Stimulated activated CD4-positive, alpha-beta T cell treated with anti-CD3 and anti-CD28 coated beads, Interleukin-15, amount 100 ng/mL, for 48 hours (primary cell): ENCODE measurements around the gene TXNRD2.

ENCODE experiments used
- DNase-seq, 2 donors: peaks; one replicate each; pipeline ENCODE4 v3.0.0-alpha.2; 2020; ENCODE audit warnings: low read depth in 2 of 2

The TXNRD2 gene

DNA sequence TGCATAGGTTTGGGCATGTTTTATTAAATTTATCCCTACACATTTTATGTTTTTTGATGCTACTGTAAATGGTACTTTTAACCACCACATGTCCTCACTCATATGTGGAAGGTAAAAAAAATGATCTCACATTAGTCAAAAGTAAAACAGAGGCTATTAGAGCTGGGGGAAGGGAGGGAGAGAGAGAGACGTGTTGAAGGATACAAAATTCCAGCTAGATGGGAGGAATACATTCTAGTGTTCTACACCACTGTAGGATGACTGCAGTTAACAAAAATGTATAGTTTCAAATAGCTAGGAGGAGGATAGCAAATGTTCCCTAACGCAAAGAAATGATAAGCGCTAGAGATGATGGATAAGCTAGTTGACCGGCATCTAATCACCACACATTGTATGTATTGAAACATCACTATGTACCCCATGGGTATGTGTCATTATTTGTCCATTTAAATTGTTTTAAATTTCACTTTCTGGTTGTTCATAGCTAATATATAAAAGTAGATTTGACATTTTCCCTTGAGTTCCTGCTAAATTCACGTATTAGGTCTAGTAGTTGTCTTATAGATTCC, 77.0 kb downstream of the TXNRD2 start:
- DNase-seq, result no peak

DNA sequence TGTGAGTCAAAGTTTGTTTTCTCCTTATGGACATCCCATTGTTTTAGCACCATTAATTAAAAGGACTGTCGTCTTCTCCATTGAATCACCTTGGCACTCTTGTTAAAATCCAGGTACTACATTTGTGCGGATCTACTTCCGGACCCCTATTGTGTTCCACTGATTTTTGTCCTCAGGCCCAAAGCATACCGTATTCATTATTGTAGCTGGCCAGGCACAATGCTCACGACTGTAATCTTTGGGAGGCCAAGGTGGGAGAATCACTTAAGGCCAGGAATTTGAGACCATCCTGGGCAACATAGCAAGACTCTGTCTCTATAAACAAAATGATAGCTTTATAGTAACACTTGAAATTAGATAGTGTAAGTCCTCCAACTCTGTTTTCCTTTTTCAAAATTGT, 78.0 kb downstream of the TXNRD2 start:
- no peak for DNase-seq

DNA sequence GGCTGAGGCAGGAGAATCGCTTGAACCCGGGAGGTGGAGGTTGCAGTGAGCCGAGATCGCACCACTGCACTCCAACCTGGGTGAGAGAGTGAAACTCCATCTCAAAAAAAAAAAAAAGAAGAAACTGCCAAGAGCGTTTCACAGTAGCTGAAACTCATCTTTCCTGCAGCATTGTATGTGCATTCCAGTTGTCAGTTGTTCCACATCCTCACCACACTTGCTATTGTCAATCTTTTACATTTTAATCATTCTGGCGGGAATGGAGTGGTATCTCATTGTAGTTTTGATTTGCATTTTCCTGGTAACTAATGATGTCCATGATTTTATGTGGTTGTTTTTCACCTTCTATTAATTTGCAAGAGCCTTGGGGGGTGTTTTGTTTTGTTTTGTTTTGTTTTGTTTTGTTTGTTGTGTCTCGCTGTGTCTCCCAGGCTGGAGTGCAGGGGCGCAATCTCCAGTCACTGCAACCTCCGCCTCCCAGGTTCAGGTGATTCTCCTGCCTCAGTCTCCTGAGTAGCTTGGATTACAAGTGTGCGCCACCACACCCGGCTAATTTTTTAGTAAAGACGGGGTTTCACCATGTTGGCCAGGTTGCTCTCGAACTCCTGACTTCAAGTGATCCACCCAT, 78.9 kb downstream of the TXNRD2 start:
- no peak for DNase-seq

DNA sequence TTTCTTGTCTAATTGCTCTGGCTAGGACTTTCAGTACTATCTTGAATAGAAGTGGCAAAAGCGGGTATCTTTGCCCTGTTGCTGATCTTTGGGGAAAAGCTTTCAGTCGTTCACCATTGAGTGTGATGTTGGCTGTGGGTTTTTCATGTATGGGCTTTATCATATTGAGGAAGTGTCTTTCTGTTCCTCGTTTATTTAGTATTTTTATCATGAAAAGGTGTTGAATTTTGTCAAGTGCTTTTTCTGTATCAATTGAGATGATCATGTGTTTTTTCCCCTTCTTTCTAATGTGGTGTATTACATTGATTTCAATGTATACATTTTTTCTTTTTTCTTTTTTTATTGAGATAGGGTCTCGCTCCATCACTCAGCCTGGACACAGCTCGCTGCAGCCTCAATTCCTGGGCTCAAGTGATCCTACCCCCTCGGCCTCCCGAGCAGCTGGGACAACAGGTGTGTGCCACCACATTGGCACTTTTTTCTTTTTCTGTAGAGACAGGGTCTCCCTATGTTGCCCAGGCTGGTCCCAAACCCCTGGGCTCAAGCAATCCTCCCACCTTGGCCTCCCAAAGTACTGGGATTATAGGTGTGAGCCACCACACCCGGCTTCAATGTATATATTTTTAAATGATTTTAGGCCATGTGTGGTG, 81.6 kb downstream of the TXNRD2 start:
- no peak for DNase-seq

DNA sequence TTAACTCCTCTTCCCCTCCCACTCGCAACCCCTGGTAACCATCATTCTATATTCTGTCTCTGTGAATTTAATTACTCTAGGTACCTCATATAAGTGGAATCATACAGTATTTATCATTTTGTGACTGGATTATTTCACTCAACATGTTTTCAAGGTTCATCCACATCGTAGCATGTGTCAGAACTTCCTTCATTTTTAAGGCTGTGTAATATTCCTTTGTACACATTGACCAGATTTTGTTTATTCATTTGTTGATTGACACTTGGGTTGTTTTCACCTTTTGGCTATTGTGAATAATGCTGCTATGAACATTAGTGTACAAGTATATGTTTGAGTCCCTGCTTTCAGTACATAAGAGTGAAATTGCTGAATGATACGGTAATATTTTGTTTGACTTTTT, 84.2 kb downstream of the TXNRD2 start:
- no peak for DNase-seq

DNA sequence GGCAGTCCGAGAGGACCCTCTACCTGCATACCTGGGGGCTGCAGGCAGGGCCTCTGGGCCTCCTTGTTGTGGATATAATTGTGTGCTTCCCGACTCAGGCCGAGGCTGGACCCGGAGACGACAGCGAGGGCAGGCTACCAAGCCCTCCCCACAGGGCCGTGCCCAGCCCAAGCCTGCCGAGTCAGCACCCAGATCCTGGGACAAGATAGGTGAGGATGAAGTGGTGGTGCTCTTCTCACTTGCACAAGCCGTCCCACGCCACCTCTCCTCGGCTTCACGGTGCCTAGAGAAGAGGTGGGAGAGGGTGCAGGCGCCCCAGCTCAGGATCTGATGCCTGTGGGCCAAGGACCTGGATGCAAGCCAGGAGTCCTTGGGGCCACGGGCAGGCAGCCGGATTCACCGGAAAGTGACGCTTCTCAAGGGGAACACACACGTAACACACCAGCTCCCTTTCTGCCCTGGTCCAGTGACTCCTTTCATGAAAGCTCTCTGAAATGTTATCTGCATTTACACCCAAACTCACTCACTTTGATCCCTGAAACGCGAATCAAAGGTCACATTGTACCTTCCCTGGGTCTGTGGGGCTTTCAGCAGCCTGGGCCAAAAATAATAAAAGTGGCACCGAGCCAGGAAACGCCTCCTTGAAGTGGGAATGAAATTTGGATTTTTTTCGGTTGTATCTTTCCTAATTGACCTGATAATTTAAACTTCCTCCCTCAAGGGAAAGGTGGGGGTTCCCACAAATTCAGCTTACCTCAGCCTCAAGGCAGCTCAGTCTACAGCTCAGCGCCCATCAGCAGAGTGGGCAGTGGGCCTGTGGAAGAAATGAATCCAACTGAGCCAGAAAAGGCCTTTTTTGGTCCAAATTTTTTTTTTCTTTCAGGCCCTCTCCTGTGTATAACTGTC, 85.9 kb downstream of the TXNRD2 start:
- DNase-seq, result peak; percentile 66 to 74

DNA sequence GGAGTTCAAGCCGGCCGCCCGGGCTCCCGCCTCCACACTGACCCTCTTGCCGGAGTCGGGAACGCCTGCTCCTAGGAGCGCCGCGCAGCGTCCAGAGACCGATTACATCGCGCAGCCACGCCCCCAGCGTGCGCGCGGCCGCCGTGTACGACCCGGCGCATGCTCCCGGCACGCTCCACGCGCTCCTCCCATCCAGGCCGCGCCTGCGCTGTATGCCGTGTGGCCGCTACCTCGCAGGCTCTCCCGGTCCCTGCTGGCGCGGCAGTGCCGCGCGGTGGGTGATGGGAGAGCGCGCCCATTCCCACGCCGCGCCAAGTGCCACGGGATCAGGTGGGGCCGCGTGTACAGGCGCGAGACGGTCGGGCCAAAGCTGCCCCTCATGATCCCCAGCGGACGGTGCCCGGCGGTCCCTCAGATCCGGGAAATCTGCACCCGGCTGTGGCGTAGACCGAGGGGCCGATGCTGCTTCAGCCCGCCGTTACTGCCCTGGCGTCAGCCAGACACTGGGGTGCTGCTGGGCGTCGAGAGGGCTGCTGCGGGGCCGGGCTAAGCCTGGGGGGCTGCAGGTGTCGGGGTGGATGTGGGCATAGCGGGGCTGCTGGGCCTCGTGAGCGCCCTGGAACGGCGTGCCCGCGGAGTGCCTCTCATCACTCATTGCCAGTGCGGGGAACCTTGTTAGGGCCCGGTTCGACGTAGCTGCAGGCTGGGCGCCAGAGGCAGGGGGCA, 86.7 kb downstream of the TXNRD2 start, which contains the start of the genes GNB1L and RTL10:
Gene GNB1L, minus strand, starts transcription at position 97 of the 726 bp plus-strand sequence. CDS start 33,519 bp downstream, outside the sequence.
Gene RTL10, minus strand, starts transcription at position 97 of the 726 bp plus-strand sequence. CDS start 2,613 bp downstream, outside the sequence.
- peak; percentile 90 to 95 for DNase-seq

DNA sequence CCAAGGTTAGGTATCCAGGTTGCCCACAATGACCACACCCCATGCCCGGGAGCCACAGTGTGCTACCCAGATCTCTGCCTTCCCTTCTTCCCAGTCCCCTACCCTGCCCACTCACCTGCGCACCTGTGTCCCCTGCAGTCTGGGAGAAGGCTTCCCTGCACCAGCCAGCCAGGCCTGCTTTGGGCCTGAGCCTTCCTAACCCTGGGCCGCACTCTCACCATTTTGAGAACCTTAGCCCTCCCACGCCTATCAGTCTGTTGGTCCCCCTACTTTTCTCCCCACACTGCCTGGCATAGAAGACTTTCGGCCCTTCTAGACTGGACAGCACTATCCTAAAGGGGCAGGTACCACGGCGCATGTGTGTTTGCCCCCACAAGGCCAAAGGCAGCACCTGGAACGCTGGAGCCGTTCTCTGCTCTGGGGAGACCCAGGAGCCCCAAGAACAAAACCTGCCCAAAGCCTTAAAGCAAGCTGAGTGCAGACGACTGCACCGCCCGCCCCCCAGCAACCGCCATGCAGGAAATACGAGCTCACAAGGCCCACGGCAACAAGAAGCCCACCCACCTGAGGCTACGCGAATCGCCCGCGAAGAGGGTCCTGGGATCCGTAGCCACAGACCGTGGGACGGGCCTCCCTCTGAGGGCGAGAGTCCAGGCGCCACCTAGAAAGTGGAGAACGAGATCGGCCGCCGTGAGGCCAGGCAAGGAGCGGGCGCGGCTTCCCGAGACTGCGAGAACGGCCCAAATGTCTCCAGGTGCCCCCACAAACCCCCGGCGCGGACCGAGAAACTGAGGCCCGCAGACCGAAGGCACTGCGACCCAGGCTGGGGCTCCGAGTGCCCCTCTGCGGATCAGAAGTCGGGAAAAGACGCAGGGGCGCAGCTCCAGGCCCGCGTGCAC, 87.5 kb downstream of the TXNRD2 start:
- DNase-seq, result no peak

DNA sequence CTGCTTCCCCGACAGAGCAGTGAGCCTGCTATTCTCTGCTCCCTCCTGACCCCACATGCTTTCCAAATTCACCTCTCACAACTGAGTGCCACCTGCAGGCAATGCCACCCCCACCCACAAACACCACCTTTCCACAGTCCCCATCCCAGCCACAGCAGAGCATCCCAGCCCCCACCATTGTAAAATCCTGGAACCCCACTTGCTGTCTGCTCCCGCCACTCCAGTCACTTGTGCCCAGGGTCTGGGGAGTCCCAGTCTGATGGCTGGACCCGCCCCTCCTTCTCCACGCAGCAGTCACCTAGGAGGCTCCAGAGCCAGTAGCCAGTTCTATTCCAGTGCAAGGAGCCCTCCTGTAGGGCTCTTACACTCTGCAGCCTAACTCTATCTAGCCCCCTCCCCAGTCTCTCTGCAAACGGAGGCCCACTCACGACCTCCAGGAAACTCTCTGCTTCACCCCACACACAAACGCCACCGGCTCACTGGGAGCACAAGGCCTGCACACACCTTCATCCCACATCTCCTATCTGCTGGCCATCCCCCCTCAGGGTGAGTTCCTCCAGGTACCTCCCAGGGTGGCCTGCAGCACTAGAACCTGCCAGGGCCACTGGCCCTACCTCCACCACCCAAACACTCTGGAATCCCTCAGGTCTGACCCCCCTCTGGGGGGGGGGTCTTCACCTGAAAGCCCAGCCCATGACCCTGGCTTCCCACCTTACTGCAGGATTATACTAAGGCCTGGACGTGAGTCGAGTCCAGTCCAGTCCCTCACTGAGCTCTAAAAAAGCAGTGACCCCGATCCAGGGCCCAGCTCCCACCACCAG, 88.3 kb downstream of the TXNRD2 start:
- DNase-seq, result no peak

DNA sequence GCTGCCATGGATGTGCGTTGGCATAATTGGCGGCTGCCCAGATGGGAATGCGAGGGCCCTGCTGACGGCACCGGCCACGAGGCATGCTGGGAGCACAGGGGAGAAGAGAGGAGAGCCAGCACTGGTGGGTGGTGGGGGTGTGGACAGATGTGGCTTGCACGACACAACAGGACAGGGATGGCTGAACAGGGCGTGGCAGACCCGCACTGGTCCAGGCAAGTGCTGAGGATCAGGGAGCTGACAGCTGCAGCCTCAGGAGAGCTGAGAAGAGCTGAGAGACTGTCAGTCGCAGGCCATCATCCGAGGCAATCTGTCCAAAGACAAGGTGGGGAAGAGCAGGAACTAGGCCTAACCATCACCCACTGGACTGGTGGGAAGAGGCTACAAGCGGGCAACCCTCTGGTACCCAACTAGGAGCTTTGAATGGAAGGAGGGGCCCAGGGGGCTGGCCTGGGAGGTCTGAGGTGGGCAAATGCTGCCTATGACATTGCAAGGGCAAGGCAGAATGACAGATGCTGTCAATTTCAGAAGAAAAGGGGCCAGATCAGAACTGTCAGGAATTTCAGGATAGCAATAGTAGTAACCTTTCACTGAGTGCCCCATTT, 89.3 kb downstream of the TXNRD2 start:
- no peak for DNase-seq

DNA sequence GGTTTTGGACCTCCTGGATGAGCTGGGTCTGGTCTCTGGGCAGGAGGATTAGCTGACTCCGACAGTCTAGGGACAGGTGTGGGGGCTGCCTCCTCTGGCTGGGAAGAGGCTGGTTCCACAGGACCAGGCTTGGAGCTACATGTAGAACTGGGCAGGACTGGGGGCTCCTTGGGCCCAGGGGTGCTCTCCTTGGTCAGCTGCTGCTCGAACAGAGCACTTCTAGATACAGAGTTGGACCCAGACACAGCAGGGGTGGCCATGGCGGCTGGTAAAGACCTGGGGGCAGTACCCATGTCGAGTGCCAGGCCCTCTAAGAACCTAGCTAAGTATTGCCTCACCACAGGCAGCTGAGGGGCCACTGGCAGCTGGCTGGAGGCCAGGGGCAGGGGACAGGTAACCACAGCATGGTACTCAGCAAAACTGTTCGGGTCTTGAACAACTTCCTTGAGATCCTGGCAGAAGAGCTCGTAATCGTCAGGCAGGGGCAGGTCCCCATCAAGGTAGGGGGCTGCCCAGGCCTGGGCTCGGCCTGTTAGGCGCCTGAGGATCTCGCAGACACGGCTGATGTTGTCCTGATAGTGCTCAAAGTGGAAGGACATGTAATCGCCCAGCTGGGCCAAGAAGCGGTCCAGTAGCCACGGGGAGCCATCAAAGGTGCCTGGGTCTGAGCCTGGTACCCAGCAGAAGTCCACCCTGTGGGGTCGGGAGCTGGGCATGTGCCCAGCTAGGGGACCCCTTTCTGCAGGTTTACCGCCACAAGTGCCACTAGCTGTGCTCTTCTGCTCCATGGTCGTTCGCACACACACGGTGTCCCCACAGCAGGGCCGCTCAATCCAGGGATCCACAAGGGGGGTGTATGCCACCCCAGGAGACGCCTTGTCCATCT, 90.1 kb downstream of the TXNRD2 start:
- DNase-seq, result no peak

DNA sequence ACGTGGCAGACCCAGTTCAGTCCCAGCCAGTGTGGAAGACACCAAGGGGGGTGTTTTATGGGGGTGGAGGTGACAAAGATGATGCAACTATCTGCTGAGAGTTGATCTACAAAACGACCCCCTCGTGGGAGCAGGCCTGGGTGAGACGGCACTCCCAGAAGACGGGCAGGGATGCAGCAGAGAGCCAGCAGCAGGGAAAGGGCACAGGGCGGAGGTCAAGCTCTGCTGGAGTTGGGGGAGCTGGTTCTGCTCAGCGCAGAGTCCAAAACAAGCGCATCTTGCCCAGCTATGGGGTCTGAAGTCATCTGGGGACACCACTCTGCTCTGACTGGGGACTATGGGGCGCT, 90.9 kb downstream of the TXNRD2 start:
- DNase-seq, result no peak

DNA sequence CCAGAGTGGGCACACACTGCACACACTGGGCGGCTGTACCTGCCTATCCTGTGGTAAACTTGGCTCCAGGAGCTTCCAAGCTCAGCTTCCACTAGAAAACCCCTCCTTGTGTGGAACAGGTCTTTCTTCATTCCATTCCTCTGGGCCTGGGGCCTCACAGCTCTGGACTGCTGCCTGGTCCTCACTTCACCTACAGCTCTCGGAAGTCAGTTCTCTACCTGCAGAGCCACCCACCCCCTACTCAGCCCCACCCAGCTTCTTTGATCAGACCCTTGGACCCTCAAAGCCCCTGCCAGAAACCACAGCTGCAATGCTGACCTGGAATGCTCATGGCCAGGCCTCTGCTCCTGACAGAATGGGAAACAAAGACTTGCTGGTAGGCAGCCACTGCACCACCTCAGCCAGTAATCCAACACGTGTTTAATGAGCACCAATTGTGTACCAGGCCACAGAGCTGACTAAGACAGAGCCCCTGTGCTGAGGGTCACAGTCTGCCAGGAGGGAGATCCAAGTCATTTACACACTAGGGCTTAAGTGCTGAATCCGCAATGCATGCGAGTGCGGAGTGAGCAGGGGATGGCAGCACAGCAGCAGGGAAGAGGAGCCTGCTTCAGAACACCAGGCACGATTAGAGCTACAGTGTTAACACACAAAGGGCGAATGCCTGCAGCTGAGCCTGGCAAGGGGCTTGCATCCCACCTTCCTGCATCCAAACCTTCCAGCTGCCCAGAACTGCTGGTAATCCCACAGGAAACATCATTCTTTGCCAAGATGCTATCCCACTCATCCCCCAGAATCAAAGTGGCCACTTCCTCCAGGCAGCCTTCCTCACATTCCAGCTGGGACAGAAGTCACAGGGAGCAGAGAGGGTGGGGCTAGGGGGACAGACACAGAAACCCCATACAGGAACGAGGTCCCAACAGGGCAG, 91.5 kb downstream of the TXNRD2 start:
- DNase-seq, result no peak

DNA sequence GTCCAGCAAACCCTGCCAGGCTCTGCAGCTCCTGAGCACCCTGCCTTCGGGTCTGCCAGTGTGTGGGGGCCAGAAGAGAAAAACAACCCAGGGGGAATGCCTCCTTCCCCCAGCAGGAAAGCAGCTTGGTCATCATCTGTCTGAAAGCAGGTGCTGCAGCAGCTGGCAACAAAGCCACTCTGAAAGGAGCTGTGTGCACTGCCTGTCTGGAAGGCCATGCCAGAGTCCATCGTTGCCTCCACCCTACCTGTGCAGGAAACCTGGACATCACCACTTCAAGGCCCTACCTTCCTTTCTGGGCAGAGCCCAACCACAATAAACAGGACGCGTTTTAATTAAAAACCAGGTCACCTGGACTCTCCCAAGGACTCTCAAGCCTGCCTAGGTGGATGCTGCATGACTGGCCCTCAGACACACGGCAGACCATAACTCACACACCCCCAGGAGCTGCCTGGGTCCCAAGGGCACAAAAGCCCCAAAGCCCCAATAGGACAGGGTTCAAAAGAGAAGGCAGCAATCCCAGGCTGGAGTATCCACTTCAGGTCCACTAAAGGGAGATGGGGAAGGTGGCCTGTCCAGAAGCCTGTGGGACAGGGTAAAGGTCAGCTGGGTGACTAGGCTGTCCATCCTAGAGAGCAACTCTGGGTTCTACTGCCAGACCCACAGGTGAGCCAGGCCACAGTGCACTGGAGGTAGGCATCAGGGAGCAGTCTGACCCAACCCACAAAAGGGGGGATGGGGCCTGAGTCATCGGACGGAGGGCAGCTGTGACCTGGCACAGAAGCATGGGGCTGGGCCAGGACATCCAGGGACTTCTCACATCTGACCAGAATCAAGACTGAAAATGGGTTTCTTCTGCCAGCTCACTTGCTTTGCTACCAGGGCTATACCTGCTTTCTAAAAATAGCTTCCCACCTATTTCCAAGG, 93.1 kb downstream of the TXNRD2 start:
- DNase-seq, result no peak

DNA sequence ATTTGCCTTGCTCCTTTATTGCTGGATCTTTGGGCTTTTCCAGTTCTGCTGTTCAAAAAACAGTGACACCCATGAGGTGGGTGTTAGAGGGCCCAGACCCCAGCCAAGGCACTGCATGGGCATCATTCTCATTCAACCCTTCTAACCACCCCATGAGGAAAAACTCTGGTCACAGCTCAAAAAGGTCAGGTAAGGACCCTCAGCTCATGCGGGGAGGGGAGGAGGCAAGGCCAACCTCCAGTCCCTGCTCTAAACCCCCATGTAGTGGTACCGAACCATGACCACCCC, 94.3 kb downstream of the TXNRD2 start:
- no peak for DNase-seq
